K562 (cell line): ENCODE data around the gene PTTG2. TPM values are rescaled to one million over a fixed set of nuclear protein-coding genes. Genes with fewer than 3 reads are reported as not detected.

Experiments
- ATAC-seq: fragments of 200-7000 bp; cut with Tn5 transposase; 3 replicates; pipeline ENCODE4 v1.9.1; 2020; ENCODE audit warnings: moderate library complexity
- BruUV-seq: library from RNA; stranded (reverse); fragments of 400-500 nt; replicated peaks from 2 replicates; lab custom pipeline; 2021; lab: Mats Ljungman, UMichigan
- CTCF ChIA-PET: fragments of 300-600 bp; formaldehyde crosslinking; extraction: SDS; loops from one replicate; lab custom pipeline; 2021; ENCODE audit warnings: low intra/inter-chr PET ratio; lab: Yijun Ruan, JAX
- POLR2A ChIA-PET: fragments of 300-600, 350-650 bp; sonication (Branson Sonifier 250); formaldehyde crosslinking; extraction: SDS; loops from one replicate; lab custom pipeline; 2021; ENCODE audit warnings: antibody characterized with exemption, inconsistent platforms; lab: Yijun Ruan, JAX
- DNase-seq, 4 experiments: peaks; one replicate each; pipeline versions ENCODE4 v3.0.0 to v3.0.0-alpha.2; 2011 to 2018; ENCODE audit warnings: low spot score in 3 of 4, mixed read lengths in 3 of 4; ENCODE audit errors: extremely low read depth in 1 of 4
- FAIRE-seq: peaks from 2 replicates; lab custom pipeline; 2011; peaks lifted over from hg19 to GRCh38; lab: Jason Lieb, UNC
- H2AFZ ChIP-seq: 2 replicates; pipeline ENCODE4 v1.6.0; 2011; ENCODE audit warnings: low read depth, low read length, control low read depth, inconsistent platforms
- H3K27ac ChIP-seq: fragments of 200-600 bp; 3 replicates; pipeline ENCODE4 v1.8.0; 2011; ENCODE audit warnings: low read depth, mild to moderate bottlenecking, control low read depth, inconsistent platforms, low read length, moderate library complexity, mixed read lengths; ENCODE audit errors: extremely low read depth
- H3K27me3 ChIP-seq, 2 experiments: fragments of 300-600 bp in 1 of 2; 2 replicates in 1 of 2; 3 replicates in 1 of 2; pipeline versions ENCODE4 v1.6.0 to v1.8.0; 2011; ENCODE audit warnings: inconsistent platforms in 2 of 2, low read length in 2 of 2, mild to moderate bottlenecking in 1 of 2, mixed read lengths in 1 of 2, moderate library complexity in 1 of 2; ENCODE audit not compliant: control insufficient read depth in 2 of 2, insufficient read depth in 2 of 2
- H3K36me3 ChIP-seq: fragments of 300-600 bp; 3 replicates; pipeline ENCODE4 v1.8.0; 2011; ENCODE audit warnings: mild to moderate bottlenecking, low read length, inconsistent platforms; ENCODE audit not compliant: control insufficient read depth, insufficient read depth
- H3K4me1 ChIP-seq, 2 experiments: fragments of 200-600 bp in 1 of 2; replicated peaks in 1 of 2; 2 replicates in 1 of 2; 3 replicates in 1 of 2; pipeline versions ENCODE4 v1.5.1 to v1.8.0; 2011; ENCODE audit warnings: inconsistent platforms in 2 of 2, low read length in 2 of 2, mild to moderate bottlenecking in 1 of 2, mixed read lengths in 1 of 2, moderate library complexity in 1 of 2; ENCODE audit not compliant: control insufficient read depth in 2 of 2, insufficient read depth in 2 of 2
- H3K4me2 ChIP-seq: 2 replicates; pipeline ENCODE4 v1.6.1; 2011; ENCODE audit warnings: low read length, control low read depth, inconsistent platforms, mixed read lengths; ENCODE audit not compliant: insufficient read depth
- H3K4me3 ChIP-seq: fragments of 200-600 bp; sonication (generic), shearing (Covaris generic); 2 replicates; pipeline ENCODE4 v1.5.1; 2016; ENCODE audit warnings: control low read depth, inconsistent platforms
- H3K79me2 ChIP-seq: fragments of 200-600 bp; 3 replicates; pipeline ENCODE4 v1.8.0; 2011; ENCODE audit warnings: low read length, inconsistent platforms; ENCODE audit not compliant: control insufficient read depth, insufficient read depth
- H3K9ac ChIP-seq, 2 experiments: 2 replicates each; pipeline versions ENCODE4 v1.6.0 to v1.6.1; 2011; ENCODE audit warnings: low read depth in 2 of 2, low read length in 2 of 2, control low read depth in 1 of 2, inconsistent platforms in 1 of 2, mild to moderate bottlenecking in 1 of 2, mixed read lengths in 1 of 2; ENCODE audit not compliant: insufficient read depth in 1 of 2
- H3K9me1 ChIP-seq: one replicate; pipeline ENCODE4 v1.6.0; 2011; ENCODE audit warnings: inconsistent platforms, mild to moderate bottlenecking, low read length, moderate library complexity; ENCODE audit not compliant: control insufficient read depth, insufficient read depth
- H3K9me3 ChIP-seq: replicated peaks from 2 replicates; pipeline ENCODE4 v1.5.1; 2011; ENCODE audit warnings: low read depth, low read length, inconsistent platforms; ENCODE audit not compliant: control insufficient read depth, insufficient read depth
- H4K20me1 ChIP-seq: replicated peaks from 2 replicates; pipeline ENCODE4 v1.6.1; 2011; ENCODE audit warnings: low read length, inconsistent platforms, mixed read lengths; ENCODE audit not compliant: control insufficient read depth, insufficient read depth
- CBX8 ChIP-seq: fragments of 200-600 bp; sonication (generic); IDR thresholded peaks from 2 replicates; pipeline ENCODE4 v1.6.1; 2012; ENCODE audit warnings: borderline replicate concordance, mixed run types, low read depth, mild to moderate bottlenecking, moderate library complexity, mixed read lengths, low read length, control low read depth, inconsistent platforms; ENCODE audit not compliant: poor library complexity, severe bottlenecking; ENCODE audit errors: extremely low read depth
- GMEB1 ChIP-seq: fragments of 250-450 bp; sonication (Bioruptor Pico); IDR thresholded peaks from 2 replicates; pipeline ENCODE4 v1.4.0; 2020; ENCODE audit warnings: mild to moderate bottlenecking
- GTF2F1 ChIP-seq: IDR thresholded peaks from 2 replicates; pipeline ENCODE4 v1.6.1; 2011; ENCODE audit warnings: low read depth, low read length, improper control_type of control experiment
- HIVEP1 ChIP-seq: fragments of 250-450 bp; sonication (Bioruptor Pico); IDR thresholded peaks from 2 replicates; pipeline ENCODE4 v1.4.0; 2020; ENCODE audit warnings: mild to moderate bottlenecking
- MTA1 ChIP-seq: fragments of 450-650 bp; IDR thresholded peaks from 2 replicates; pipeline ENCODE4 v1.6.1; 2017; ENCODE audit warnings: borderline replicate concordance
- PHF8 ChIP-seq: fragments of 200-600 bp; sonication (generic); IDR thresholded peaks from 2 replicates; pipeline ENCODE4 v1.6.1; 2012; ENCODE audit warnings: mixed run types, mild to moderate bottlenecking, inconsistent platforms, low read length, moderate library complexity, borderline replicate concordance
- RFX7 ChIP-seq: fragments of 250-450 bp; sonication (Bioruptor Pico); IDR thresholded peaks from 2 replicates; pipeline ENCODE4 v1.5.1; 2021; ENCODE audit warnings: mild to moderate bottlenecking
- TFAM ChIP-seq: fragments of 250-450 bp; sonication (Bioruptor Pico); conservative IDR thresholded peaks from 2 replicates; pipeline ENCODE4 v1.5.0; 2021; ENCODE audit warnings: mild to moderate bottlenecking, moderate library complexity
- ZBTB9 ChIP-seq: fragments of 450-650 bp; formaldehyde crosslinking; IDR thresholded peaks from 2 replicates; pipeline ENCODE4 v1.4.0; 2020; ENCODE audit warnings: mild to moderate bottlenecking, moderate library complexity
- ZNF217 ChIP-seq: sonication (generic); formaldehyde crosslinking; IDR thresholded peaks from 2 replicates; pipeline ENCODE4 v1.8.0; 2022; ENCODE audit warnings: mild to moderate bottlenecking, missing genetic modification reagents
- ZNF408 ChIP-seq: fragments of 250-450 bp; sonication (Bioruptor Pico); IDR thresholded peaks from 2 replicates; pipeline ENCODE4 v1.4.0; 2020; ENCODE audit warnings: low read depth, mild to moderate bottlenecking, moderate library complexity
- WGBS: fragments of 100-300 bp; shearing (Covaris generic); methylation state at CpG from one replicate; pipeline ENCODE4 v1.1.6; 2016; ENCODE audit warnings: low coverage, mixed read lengths; ENCODE audit not compliant: insufficient coverage; ENCODE audit errors: missing lambda C conversion rate; 5-methylcytosine and 5-hydroxymethylcytosine counted together
- in situ Hi-C: fragments of 300-500 bp; cut with MboI; formaldehyde crosslinking; loops from 4 replicates; pipeline ENCODE4 v1.15.0; 2018; ENCODE audit warnings: inconsistent platforms, mixed read lengths
- intact Hi-C: fragments of 100-400 bp; cut with micrococcal nuclease; formaldehyde crosslinking; loops from 2 replicates; pipeline ENCODE4 v1.14.2; 2022
- polyA plus RNA-seq, 8 experiments: library from polyadenylated mRNA; depleted of rRNA in 4 of 8; stranded (reverse) in 5 of 8; unstranded in 3 of 8; fragments of >200 nt; fragmentation: Nextera tagmentation in 2 of 8; fragmentation: Illumina TruSeq in 1 of 8; extraction: Ambion mirVana in 2 of 8; extraction: Trizol in 1 of 8; gene quantifications; 2 replicates each; pipeline versions ENCODE4 v1.2.1 to v1.2.3, GENCODE V29; 2011 to 2014; ENCODE audit warnings: inconsistent platforms in 1 of 8, missing spikeins in 1 of 8
- total RNA-seq, 7 experiments: library from RNA; depleted of rRNA in 6 of 7; stranded (reverse); fragments of >200 nt in 6 of 7; fragmentation: Illumina TruSeq in 2 of 7; extraction: Trizol in 2 of 7; gene quantifications; 2 replicates each; pipeline versions ENCODE4 v1.2.1 to v1.2.3, GENCODE V29; 2011 to 2021; ENCODE audit warnings: low replicate concordance in 1 of 7

Gene PTTG2
- total and polyA plus RNA-seq, 9 of the 15 experiments (the other 6 are each of a cell fraction or from before 2014, with no cell fraction given) = not detected

- no peaks in the 10 kb centered on the region for H4K20me1 ChIP-seq
- H3K4me3 ChIP-seq = no peak overlapping the region
- no peak for DNase-seq
- H2AFZ ChIP-seq = peak overlapping the region; percentile 83; the same call in 1 of the 2 replicates
- WGBS = 48% methylated on average over 11 of the region's 11 CpGs
- peak; percentile 6 for TF ChIP-seq CBX8
- no peak for TF ChIP-seq PHF8
- ATAC-seq = no peak
- no peak overlapping the region for H3K27ac ChIP-seq
- H3K4me2 ChIP-seq = peak overlapping the region; percentile 63; the same call in 1 of the 2 replicates
- in situ Hi-C loops (no loop called here), intact Hi-C loops (loop anchor here (5.0 kb wide), 1 partner anchor 176 kb away; no protein-coding TSS in a partner anchor)
- H3K9me1 ChIP-seq = no peaks in the 10 kb centered on the region
- no peak for FAIRE-seq
- H3K79me2 ChIP-seq = no peaks in the 10 kb centered on the region
- TSS peak; percentile 48 for BruUV-seq
- H3K36me3 ChIP-seq = no peaks in the 10 kb centered on the region
- ChIA-PET POLR2A (no interaction called here), CTCF (interaction anchor here (0.7 to 1.7 kb wide), 2 partner anchors 175 to 1999 kb away, joined by 3 to 4 read pairs; no protein-coding TSS in a partner anchor)
- H3K9me3 ChIP-seq = no peaks in the 10 kb centered on the region
- H3K27me3 ChIP-seq = peaks cover 21 to 31% of the 10 kb centered on the region in 2 experiments; a peak in 4 of 5 replicates
- H3K4me1 ChIP-seq = peaks cover 0 to 10% of the 10 kb centered on the region in 2 experiments; a peak in 3 of 5 replicates
- no peak overlapping the region for H3K9ac ChIP-seq
Measured at GRCh38 chr4:37978248-37978924, 18.2 kb downstream of the PTTG2 start.

- Histone ChIP-seq H3K27ac (no peak overlapping the region), H4K20me1 (no peaks in the 10 kb centered on the region), H3K79me2 (no peaks in the 10 kb centered on the region), H3K4me1 (peaks cover 0 to 10% of the 10 kb centered on the region in 2 experiments; a peak in 3 of 5 replicates), H3K9ac (no peak overlapping the region), H3K9me3 (no peaks in the 10 kb centered on the region), H2AFZ (no peak overlapping the region), H3K36me3 (no peaks in the 10 kb centered on the region), H3K4me2 (no peak overlapping the region), H3K27me3 (peaks cover 21 to 31% of the 10 kb centered on the region in 2 experiments), H3K4me3 (no peak overlapping the region), H3K9me1 (no peaks in the 10 kb centered on the region)
- CTCF ChIA-PET = no interaction called here
- 11% methylated on average over 1 of the region's 1 CpG for WGBS
- no TSS peak for BruUV-seq
- ATAC-seq = no peak
- FAIRE-seq = no peak
- in situ Hi-C loops = no loop called here
- intact Hi-C loops = no loop called here
- no peak for DNase-seq
- POLR2A ChIA-PET = interaction anchor here (0.6 kb wide), 1 partner anchor 17 kb away, joined by 3 read pairs; no protein-coding TSS in a partner anchor
- no peak for TF ChIP-seq GMEB1 (CRISPR knock-in tag)
- TF ChIP-seq HIVEP1 (CRISPR knock-in tag) = no peak
- no peak for TF ChIP-seq RFX7 (CRISPR knock-in tag)
- TF ChIP-seq ZBTB9 (CRISPR knock-in tag) = no peak
- no peak for TF ChIP-seq MTA1
- TF ChIP-seq TFAM (CRISPR knock-in tag) = no peak
- TF ChIP-seq GTF2F1 = no peak
- no peak for TF ChIP-seq ZNF217 (CRISPR knock-in tag)
- TF ChIP-seq ZNF408 (CRISPR knock-in tag) = no peak
Measured at GRCh38 chr4:37980246-37980645, 20.0 kb downstream of the PTTG2 start.
